HFFc6 (cell line): ENCODE measurements around the gene CYYR1. TPM values are rescaled to one million over a fixed set of nuclear protein-coding genes. Genes with fewer than 3 reads are reported as not detected.

Source experiments
- DNase-seq: peaks from one replicate; pipeline ENCODE4 v3.0.0-alpha.2; 2018
- H3K27ac Mint-ChIP-seq: 2 replicates; pipeline ENCODE4 v1.8.0; 2020; ENCODE audit warnings: mild to moderate bottlenecking, mixed read lengths
- H3K27me3 Mint-ChIP-seq: 2 replicates; pipeline ENCODE4 v1.8.0; 2021; ENCODE audit warnings: mild to moderate bottlenecking, moderate library complexity, mixed read lengths; ENCODE audit not compliant: insufficient read depth
- H3K36me3 Mint-ChIP-seq: 2 replicates; pipeline ENCODE4 v1.8.0; 2021; ENCODE audit warnings: low read depth, mixed read lengths
- H3K4me1 Mint-ChIP-seq: 2 replicates; pipeline ENCODE4 v1.8.0; 2020; ENCODE audit warnings: low read depth, mixed read lengths
- H3K4me3 Mint-ChIP-seq: 2 replicates; pipeline ENCODE4 v1.8.0; 2020; ENCODE audit warnings: mild to moderate bottlenecking, moderate library complexity, mixed read lengths
- H3K9me3 Mint-ChIP-seq: 2 replicates; pipeline ENCODE4 v1.8.0; 2020; ENCODE audit warnings: mild to moderate bottlenecking, mixed read lengths
- total RNA-seq, 6 experiments: library from RNA; stranded (reverse); fragmentation: NEBNext Ultra II Directional; extraction: Animal tissue kit (Norgen Biotek cat#: 25700); gene quantifications; 2 replicates in 1 of 6; 3 replicates in 5 of 6; pipeline ENCODE4 v1.2.3, GENCODE V29; 2021
- TF ChIP-seq, protein P1 (sequence below): fragments of 200-600 bp; sonication (generic); IDR thresholded peaks from 2 replicates; pipeline ENCODE4 v1.5.0; 2021; ENCODE audit warnings: antibody characterized with exemption, mild to moderate bottlenecking

Gene CYYR1
- total RNA-seq, 6 experiments from 2014 or later = not detected

DNA sequence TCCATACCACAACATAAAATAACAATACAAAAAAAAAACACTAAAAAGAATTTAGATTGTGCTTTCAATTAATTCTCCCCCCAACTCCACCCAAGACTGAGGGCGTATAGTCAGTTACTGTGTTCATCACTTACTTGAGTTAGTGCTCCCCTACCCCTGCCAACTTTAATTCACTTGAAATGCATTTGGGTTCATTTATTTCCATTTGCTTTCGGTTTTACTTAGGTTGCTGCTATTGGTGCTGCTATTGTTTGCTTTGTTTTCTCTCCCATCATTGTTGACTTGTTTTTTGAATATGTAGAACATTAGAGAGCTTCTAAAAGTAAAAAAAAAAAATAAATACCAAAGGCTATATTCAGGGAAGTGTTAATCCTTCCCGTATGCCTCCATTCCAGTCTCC is 10.7 kb upstream of the CYYR1 start:
- H3K36me3 Mint-ChIP-seq = no peaks in the 10 kb centered on the region

DNA sequence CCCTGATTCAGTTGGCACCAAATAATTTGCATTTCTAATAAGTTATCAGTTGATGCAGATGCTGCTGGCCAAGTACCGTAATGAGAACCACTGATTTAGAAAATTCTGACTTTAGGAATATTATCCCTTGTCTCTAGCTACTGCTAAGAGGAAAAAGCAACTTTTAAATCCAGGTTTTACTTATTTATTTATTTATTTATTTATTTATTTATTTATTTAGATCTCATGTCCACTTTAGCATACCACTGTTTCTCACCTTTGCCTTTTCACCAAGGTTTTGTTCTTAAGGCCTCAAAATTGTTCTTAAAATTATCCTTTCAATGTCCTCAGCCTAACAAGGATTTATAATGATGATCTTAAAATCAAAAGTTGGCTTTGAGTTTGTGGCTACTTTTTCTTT is 8.7 kb upstream of the CYYR1 start:
- DNase-seq = no peak
- H3K9me3 Mint-ChIP-seq = peaks cover 29% of the 10 kb centered on the region
- no peak overlapping the region for H3K4me3 Mint-ChIP-seq
- H3K27ac Mint-ChIP-seq = no peak overlapping the region
- H3K36me3 Mint-ChIP-seq = no peaks in the 10 kb centered on the region
- TF ChIP-seq, protein P1, sequence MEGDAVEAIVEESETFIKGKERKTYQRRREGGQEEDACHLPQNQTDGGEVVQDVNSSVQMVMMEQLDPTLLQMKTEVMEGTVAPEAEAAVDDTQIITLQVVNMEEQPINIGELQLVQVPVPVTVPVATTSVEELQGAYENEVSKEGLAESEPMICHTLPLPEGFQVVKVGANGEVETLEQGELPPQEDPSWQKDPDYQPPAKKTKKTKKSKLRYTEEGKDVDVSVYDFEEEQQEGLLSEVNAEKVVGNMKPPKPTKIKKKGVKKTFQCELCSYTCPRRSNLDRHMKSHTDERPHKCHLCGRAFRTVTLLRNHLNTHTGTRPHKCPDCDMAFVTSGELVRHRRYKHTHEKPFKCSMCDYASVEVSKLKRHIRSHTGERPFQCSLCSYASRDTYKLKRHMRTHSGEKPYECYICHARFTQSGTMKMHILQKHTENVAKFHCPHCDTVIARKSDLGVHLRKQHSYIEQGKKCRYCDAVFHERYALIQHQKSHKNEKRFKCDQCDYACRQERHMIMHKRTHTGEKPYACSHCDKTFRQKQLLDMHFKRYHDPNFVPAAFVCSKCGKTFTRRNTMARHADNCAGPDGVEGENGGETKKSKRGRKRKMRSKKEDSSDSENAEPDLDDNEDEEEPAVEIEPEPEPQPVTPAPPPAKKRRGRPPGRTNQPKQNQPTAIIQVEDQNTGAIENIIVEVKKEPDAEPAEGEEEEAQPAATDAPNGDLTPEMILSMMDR = no peak
- H3K27me3 Mint-ChIP-seq = peaks cover 3% of the 10 kb centered on the region; the same call in 1 of the 2 replicates
- no peaks in the 10 kb centered on the region for H3K4me1 Mint-ChIP-seq

More for the DNA sequence above, 10.7 kb upstream of the CYYR1 start:
- Mint-ChIP-seq H3K27ac (no peak overlapping the region), H3K4me3 (peak overlapping the region; percentile 49), H3K9me3 (peaks cover 28% of the 10 kb centered on the region), H3K27me3 (peaks cover 4% of the 10 kb centered on the region; the same call in 1 of the 2 replicates), H3K4me1 (peaks cover 13% of the 10 kb centered on the region)
- DNase-seq = no peak
- TF ChIP-seq, protein P1 = no peak

DNA sequence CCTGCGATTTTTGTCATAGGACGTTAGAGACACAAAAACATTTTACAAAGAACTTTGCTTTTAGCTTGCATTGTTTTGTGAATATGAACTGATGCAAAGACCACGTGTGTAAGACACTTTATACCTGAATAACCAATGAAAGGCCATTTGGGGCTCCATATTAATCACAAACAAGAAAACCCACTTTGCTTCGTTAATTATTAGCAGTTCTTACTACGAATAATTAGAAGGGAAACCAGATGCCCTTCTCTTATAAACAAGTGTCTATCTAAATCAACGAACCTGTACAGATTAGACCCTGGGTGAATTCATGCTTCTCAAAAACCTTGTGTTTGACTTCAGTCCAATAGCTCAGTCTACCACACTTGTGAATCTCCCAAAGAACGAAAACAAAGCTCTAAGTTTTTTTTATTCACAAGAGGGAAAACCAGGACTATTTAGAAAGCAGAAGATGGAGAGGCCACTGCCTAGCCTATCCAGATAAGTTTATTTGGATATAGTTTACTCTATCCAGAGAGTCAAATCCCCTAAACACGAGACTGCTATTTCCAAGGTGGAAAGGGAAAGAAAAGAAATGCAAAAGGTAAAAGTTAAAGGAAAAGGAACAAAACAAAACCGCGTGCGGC is 897 bp downstream of the CYYR1 start:
- no peak overlapping the region for H3K4me3 Mint-ChIP-seq
- no peak overlapping the region for H3K27ac Mint-ChIP-seq
- H3K4me1 Mint-ChIP-seq = no peaks in the 10 kb centered on the region
- H3K36me3 Mint-ChIP-seq = no peaks in the 10 kb centered on the region
- TF ChIP-seq, protein P1 = no peak
- H3K27me3 Mint-ChIP-seq = peaks cover 4% of the 10 kb centered on the region; the same call in 1 of the 2 replicates
- H3K9me3 Mint-ChIP-seq = peaks cover 33% of the 10 kb centered on the region
- DNase-seq = no peak

DNA sequence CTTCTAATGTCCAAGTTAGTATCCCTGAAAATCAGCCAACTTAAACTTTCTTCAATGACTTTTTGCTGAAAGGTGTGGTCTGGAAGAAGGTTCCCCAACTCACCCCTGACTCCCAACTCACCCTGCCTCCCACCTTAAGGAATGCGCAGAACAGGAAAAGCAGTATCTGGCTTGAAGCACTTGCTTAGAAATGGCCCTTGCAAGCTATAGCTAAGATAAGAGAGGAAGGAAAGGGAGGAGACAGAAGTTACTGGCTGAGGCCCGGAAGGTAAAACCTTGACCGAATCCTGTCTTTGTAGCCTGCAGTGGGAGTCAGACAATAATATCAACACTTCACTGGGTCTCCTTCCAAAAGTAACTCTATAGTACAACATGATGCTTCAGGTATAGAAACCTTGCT is 2.9 kb downstream of the CYYR1 start:
- TF ChIP-seq, protein P1 = no peak
- no peak overlapping the region for H3K4me3 Mint-ChIP-seq
- no peak for DNase-seq
- peaks cover 24% of the 10 kb centered on the region for H3K9me3 Mint-ChIP-seq
- H3K4me1 Mint-ChIP-seq = no peaks in the 10 kb centered on the region
- H3K27ac Mint-ChIP-seq = no peak overlapping the region
- H3K36me3 Mint-ChIP-seq = no peaks in the 10 kb centered on the region
- peaks cover 4% of the 10 kb centered on the region; the same call in 1 of the 2 replicates for H3K27me3 Mint-ChIP-seq

DNA sequence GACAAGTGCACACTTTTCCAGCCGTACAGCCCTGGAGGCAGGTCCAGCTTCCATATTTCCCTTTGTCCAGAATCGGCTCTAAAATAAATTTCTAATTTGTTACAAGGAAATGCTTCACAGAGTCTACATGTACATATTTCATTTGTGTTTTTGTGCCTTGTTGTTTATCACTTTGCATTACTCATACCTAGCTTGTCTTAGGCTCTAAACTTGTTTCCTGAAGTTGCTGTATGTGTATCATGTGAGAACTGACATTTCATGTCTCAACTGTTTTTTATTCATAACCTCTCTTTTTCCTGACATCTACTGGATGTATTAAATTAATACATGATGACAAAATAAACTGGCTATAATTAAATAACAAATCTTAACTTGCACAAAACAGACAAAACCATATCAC is 7.5 kb downstream of the CYYR1 start:
- Mint-ChIP-seq H3K9me3 (peaks cover 12% of the 10 kb centered on the region), H3K27ac (no peak overlapping the region), H3K4me1 (no peaks in the 10 kb centered on the region), H3K27me3 (no peaks in the 10 kb centered on the region), H3K36me3 (no peaks in the 10 kb centered on the region), H3K4me3 (no peak overlapping the region)
- no peak for DNase-seq
- TF ChIP-seq, protein P1 = no peak
